Mucosa of descending colon (tissue), 3 donors: Measurements from ENCODE around the gene AARSD1. TPM values are rescaled to one million over a fixed set of nuclear protein-coding genes. Genes with fewer than 3 reads are reported as not detected.

Experiments
- ATAC-seq: fragments of 200-7000 bp; cut with Tn5 transposase; one replicate; pipeline ENCODE4 v1.9.1; 2020; ENCODE audit warnings: mild to moderate bottlenecking, moderate library complexity
- DNase-seq, 3 donors: peaks; one replicate each; pipeline ENCODE4 v3.0.0-alpha.2; 2020
- H3K36me3 ChIP-seq: fragments of 200-600 bp; one replicate; pipeline ENCODE4 v1.8.0; 2021; ENCODE audit warnings: low read depth, mild to moderate bottlenecking
- H3K4me1 ChIP-seq: fragments of 200-600 bp; one replicate; pipeline ENCODE4 v1.8.0; 2021; ENCODE audit warnings: low read depth, mild to moderate bottlenecking
- H3K4me3 ChIP-seq: fragments of 200-600 bp; one replicate; pipeline ENCODE4 v1.8.0; 2021; ENCODE audit warnings: mild to moderate bottlenecking
- H3K9me3 ChIP-seq: fragments of 200-600 bp; one replicate; pipeline ENCODE4 v1.8.0; 2021; ENCODE audit warnings: mild to moderate bottlenecking
- intact Hi-C, 2 donors: fragments of 100-400 bp; cut with DNase I in 1 of 2; cut with micrococcal nuclease in 1 of 2; formaldehyde crosslinking; loops; one replicate each; pipeline versions ENCODE4 v1.11.0 to v1.11.1; 2022; cut with DNase I, micrococcal nuclease
- total RNA-seq, 3 donors: library from RNA; stranded (reverse); fragmentation: NEBNext Ultra II Directional in 2 of 3; extraction: Animal tissue kit (Norgen Biotek cat#: 25700) in 2 of 3; gene quantifications; one replicate each; pipeline versions ENCODE4 v1.2.1 to v1.2.4, GENCODE V29; 2021 to 2023
- TF ChIP-seq, protein P1 (sequence below): fragments of 200-600 bp; IDR thresholded peaks from one replicate; pipeline ENCODE4 v1.8.0; 2022; ENCODE audit warnings: antibody characterized with exemption, mild to moderate bottlenecking
- donor health status: DM: no; HTN: no; CAD: no; lungs with moderate emphysema.
- donor health status: DM: no; HTN: no; CAD: no.
- donor health status: DM: no; HTN: yes; CAD: no.

Gene AARSD1
- total RNA-seq, 3 donors from 2014 or later, result 25.9 to 30.7 (median 29.4) TPM

DNA sequence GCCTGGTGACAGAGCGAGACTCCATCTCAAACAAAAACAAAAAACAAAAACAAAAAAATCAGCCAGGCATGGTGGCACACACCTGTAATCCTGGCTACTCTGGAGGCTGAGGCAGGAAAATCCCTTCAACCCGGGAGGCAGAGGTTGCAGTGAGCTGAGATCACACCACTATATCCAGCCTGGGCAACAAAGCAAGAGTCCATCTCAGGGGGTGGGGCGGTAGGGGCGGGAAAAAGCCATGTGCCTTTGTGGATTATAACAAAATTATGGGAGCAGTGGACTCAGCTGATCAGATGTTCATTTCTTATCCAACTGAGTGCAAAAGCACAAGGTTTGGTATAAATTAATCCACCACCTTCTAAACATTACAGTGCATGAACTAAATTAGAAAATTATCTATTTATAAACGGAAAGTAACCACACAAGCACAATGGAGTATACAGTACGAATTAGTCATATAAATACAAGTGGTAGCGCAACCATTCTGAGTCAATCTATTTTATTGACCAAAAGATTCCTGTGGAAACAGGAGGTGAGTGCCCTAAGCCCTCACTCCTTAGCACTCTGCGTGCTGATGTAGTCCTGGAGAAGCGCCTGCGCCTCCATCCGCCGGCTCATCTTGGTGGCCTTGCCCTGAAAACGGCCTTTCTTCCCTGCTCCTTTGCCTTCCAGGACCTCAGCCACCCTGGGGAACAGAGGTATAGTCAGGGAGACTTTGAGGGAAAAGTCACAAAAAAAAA is 14.0 kb downstream of the AARSD1 start:
- Histone ChIP-seq H3K36me3 (no peaks in the 10 kb centered on the region), H3K4me1 (no peaks in the 10 kb centered on the region), H3K9me3 (no peaks in the 10 kb centered on the region), H3K4me3 (no peak overlapping the region)
- TF ChIP-seq, protein P1, sequence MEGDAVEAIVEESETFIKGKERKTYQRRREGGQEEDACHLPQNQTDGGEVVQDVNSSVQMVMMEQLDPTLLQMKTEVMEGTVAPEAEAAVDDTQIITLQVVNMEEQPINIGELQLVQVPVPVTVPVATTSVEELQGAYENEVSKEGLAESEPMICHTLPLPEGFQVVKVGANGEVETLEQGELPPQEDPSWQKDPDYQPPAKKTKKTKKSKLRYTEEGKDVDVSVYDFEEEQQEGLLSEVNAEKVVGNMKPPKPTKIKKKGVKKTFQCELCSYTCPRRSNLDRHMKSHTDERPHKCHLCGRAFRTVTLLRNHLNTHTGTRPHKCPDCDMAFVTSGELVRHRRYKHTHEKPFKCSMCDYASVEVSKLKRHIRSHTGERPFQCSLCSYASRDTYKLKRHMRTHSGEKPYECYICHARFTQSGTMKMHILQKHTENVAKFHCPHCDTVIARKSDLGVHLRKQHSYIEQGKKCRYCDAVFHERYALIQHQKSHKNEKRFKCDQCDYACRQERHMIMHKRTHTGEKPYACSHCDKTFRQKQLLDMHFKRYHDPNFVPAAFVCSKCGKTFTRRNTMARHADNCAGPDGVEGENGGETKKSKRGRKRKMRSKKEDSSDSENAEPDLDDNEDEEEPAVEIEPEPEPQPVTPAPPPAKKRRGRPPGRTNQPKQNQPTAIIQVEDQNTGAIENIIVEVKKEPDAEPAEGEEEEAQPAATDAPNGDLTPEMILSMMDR, result no peak
- no peak for DNase-seq
- intact Hi-C loops, result no loop called here
- ATAC-seq, result no peak

DNA sequence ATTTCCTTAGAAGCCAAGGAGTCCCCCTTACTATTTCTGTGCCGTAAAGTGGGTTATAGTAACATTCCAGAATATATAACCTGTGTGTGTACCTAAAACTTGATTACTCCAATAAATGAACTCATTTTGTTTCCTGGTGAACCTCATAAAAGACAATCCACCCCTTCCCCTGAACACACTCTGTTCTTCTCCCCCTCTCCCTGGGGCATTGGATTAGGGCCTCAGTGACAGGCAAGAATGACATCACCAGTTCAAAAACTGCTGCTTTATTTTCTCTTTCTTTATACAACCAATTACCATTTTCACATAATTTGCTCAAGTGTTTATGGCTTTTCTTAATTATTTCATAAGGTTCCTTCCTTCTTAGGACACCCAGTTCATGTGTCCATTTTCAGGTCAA is 17.4 kb downstream of the AARSD1 start:
- Histone ChIP-seq H3K4me1 (no peaks in the 10 kb centered on the region), H3K4me3 (no peak overlapping the region), H3K36me3 (no peaks in the 10 kb centered on the region), H3K9me3 (no peaks in the 10 kb centered on the region)
- intact Hi-C loops, result no loop called here
- ATAC-seq (no peak), DNase-seq (no peak)
- TF ChIP-seq, protein P1, result no peak

DNA sequence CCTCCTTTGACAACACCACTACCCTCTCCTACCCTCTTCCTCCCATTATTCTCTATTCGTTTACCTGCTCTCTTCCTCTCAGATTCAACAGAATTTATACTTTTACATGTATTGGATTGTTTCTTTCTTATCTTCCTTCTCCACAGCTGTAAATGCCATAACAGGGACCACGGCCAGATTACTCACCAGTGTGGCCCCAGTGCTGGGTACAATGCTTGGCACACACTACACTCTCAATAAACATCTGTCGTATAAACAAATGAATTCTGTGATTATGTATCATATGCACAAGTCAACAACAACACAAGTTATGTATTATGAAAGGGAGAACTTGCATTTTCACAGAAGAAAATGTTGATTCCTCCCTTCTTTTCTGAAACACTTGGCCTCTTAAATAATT is 20.0 kb downstream of the AARSD1 start:
- Histone ChIP-seq H3K36me3 (no peaks in the 10 kb centered on the region), H3K4me3 (no peak overlapping the region), H3K4me1 (no peaks in the 10 kb centered on the region), H3K9me3 (no peaks in the 10 kb centered on the region)
- peak; percentile 29 for ATAC-seq
- intact Hi-C loops, result no loop called here
- DNase-seq, result no peak
- TF ChIP-seq, protein P1, result no peak

DNA sequence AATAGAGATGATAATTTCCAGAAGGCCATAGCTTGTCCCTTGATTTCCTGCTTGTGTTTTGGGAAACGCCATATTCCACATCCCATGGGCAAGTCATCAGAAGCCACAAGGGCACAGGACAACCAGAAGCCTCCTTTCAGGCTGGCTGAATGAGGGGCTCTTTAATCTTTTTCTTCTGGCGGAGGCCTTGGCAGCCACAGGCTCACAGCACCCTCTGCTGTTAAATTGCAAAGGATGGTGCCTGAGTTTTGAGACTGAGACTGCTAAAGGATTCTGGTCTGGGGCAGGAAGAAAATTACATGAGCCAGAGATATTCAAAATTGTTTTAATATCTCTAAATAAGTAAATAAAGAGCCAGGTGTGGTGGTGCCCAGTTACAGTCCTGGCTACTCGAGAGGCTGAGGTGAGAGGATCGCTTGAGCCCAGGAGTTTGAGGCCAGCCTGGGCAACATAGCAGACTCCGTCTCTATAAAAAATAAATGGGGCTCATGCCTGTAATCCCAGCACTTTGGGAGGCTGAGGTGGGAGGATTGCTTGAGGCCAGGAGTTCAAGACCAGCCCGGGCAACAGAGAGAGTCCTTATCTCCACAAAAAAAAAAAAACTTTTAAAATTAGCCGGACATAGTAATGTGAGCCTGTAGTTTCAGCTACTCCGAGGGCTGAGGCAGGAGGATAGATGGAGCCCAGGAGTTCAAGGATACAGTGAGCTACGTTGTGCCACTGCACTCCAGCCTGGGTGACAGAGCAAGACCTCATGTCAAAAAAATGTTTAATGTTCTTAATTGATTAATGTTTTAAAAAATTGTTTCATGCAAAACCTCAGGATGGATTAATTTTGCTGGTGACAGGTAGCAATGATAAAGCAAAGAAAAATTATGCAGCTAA is 26.3 kb downstream of the AARSD1 start:
- Histone ChIP-seq H3K9me3 (no peaks in the 10 kb centered on the region), H3K4me1 (no peaks in the 10 kb centered on the region), H3K4me3 (no peak overlapping the region), H3K36me3 (no peaks in the 10 kb centered on the region)
- DNase-seq, result peak in 2 of 3 donors; percentile 32 to 50
- intact Hi-C loops, result loop anchor here (5.0 kb wide), 1 partner anchor 96 kb away; the partner anchor contains the start of gene AOC2 (in 2 of the 2)
- peak; percentile 62 for ATAC-seq
- TF ChIP-seq, protein P1, result no peak

DNA sequence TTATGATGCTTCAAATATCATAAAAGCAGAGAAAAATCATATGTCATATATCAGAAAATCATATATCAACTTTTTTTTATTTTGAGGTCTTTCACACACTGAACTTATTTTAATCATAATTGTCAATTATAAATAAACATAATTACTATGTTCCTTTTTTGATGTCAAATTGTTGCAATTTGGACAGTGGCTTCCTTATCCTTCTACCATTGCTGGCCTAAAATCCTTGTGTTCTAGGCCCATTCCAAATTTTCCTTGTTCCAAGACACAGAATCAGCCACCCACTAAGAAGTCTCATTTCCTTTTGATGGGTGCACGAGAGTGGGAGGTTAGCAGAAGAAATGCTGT is 34.8 kb downstream of the AARSD1 start:
- Histone ChIP-seq H3K4me3 (no peak overlapping the region), H3K4me1 (no peaks in the 10 kb centered on the region), H3K9me3 (no peaks in the 10 kb centered on the region), H3K36me3 (no peaks in the 10 kb centered on the region)
- DNase-seq, result no peak
- TF ChIP-seq, protein P1, result no peak
- intact Hi-C loops, result no loop called here
- ATAC-seq, result no peak
